Cardiac fibroblast (primary cell): ENCODE measurements around the gene FPGS.

ENCODE experiments used
- DNase-seq, 2 donors: peaks; one replicate each; pipeline versions ENCODE4 v3.0.0 to v3.0.0-alpha.2; 2010; ENCODE audit warnings: low read depth in 2 of 2
- H3K4me3 ChIP-seq, 2 donors: replicated peaks in 1 of 2; 1 replicate in 1 of 2; 2 replicates in 1 of 2; pipeline ENCODE4 v1.5.1; 2011; ENCODE audit warnings: low read depth in 2 of 2, low read length in 2 of 2, mild to moderate bottlenecking in 2 of 2, moderate library complexity in 1 of 2
- CTCF ChIP-seq: IDR thresholded peaks from one replicate; pipeline ENCODE4 v1.5.1; 2011; ENCODE audit warnings: low read depth, mild to moderate bottlenecking, low read length, inconsistent platforms

Gene FPGS

GRCh38 chr9:127770905-127771569 lies 31.6 kb upstream of the FPGS start:
- no peak for TF ChIP-seq CTCF
- DNase-seq = peak; percentile 97 to 99
- H3K4me3 ChIP-seq = peak overlapping the region; percentile 49 to 60

DNA sequence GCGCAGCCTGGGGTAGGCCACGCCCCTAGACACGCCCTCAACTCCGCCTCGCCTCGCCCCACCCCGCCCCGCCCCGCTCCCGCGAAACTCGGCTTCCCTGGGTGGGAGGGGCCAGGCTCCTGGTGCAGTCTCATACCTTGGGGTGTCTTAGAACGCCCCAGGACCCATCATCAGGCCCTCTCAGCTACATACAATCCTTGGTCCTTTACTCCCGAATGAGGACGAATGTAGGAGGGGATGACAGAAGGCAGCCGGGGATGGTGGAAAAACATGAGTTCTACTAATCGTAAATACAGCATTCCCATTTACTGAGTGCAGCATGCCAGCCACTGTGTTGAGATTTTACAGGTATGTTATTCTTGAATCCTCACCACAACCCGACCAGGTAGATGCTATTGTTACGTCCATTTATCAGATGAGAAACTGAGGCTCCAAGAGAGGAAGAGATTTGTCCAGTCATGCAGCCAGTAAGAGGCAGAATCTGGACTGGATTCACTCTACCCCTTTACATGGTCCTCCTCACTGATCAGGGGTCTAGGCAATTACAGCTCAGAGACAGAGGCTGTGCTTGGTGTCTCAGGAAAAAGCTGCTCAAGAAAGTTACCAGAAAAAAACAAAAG lies 31.0 kb upstream of the FPGS start:
- DNase-seq = no peak
- H3K4me3 ChIP-seq = peak overlapping the region; percentile 17 to 60
- no peak for TF ChIP-seq CTCF

DNA sequence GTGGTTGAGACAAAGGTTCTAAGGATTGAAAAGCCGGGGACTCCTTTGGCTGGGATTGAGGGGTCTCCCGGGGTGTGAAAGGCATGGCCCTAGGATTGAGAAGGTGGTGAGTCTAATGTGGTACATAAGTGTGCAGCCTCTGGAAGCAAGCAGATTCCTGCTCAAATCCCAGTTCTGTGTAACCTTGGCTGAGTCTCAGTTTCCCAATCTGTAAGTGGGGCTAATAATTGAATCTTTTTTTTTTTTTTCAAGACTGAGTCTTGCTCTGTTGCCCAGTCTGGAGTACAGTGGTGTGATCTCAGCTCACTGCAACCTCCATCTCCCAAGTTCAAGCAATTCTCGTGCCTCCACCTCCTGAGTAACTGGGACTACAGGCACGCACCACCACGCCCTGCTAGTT lies 30.1 kb upstream of the FPGS start:
- no peak for TF ChIP-seq CTCF
- no peak overlapping the region for H3K4me3 ChIP-seq
- DNase-seq = no peak

DNA sequence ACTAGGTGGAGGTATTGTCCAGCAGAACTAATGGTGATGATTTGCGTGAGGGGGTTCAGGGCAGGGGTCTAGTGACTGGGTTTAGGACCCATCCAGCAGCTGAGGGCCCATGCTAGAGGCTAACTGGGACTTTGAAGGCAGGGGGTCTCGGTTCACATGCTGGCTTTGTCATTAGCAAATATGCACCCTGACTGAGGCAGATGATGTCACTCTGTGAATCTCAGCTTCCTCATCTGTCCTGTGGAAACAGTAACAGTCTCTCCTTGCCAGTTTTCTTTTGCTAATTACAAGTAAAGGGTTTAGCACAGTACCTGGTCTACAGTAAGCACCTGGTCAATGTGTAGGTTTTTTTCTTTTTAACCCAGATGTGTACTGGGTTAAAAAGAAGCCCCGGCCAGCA lies 29.4 kb upstream of the FPGS start:
- DNase-seq = no peak
- no peak for TF ChIP-seq CTCF
- no peak overlapping the region for H3K4me3 ChIP-seq

- no peak overlapping the region for H3K4me3 ChIP-seq
- TF ChIP-seq CTCF = no peak
- no peak for DNase-seq
Measured at GRCh38 chr9:127773981-127774380, 28.7 kb upstream of the FPGS start.

GRCh38 chr9:127776195-127776923 lies 26.3 kb upstream of the FPGS start:
- DNase-seq = no peak
- TF ChIP-seq CTCF = no peak
- no peak overlapping the region for H3K4me3 ChIP-seq
